Gastroesophageal sphincter (tissue), 4 donors: ENCODE results near the gene FCGR2B. TPM values are rescaled to one million over a fixed set of nuclear protein-coding genes. Genes with fewer than 3 reads are reported as not detected.
"Not testable (repeated sequence)": the region's sequence is repeated elsewhere in the genome, so short reads cannot be mapped to it uniquely, and the experiment has no call there.

ENCODE experiments used
- ATAC-seq: fragments of 150-250 bp; one replicate; pipeline ENCODE4 v1.9.1; 2016; ENCODE audit warnings: mild to moderate bottlenecking, moderate library complexity
- H3K27ac ChIP-seq, 4 donors: fragments of 200-600 bp; sonication (generic) in 3 of 4; 1 replicate in 3 of 4; 2 replicates in 1 of 4; pipeline ENCODE4 v1.5.1; 2016 to 2019
- H3K27me3 ChIP-seq: fragments of 200-600 bp; sonication (generic); one replicate; pipeline ENCODE4 v1.5.1; 2019
- H3K36me3 ChIP-seq, 2 donors: fragments of 200-600 bp; sonication (generic); one replicate each; pipeline ENCODE4 v1.5.1; 2019; ENCODE audit warnings: control low read depth in 1 of 2
- H3K4me1 ChIP-seq, 3 donors: fragments of 200-600 bp; sonication (generic); 1 replicate in 2 of 3; 2 replicates in 1 of 3; pipeline ENCODE4 v1.5.1; 2016 to 2019; ENCODE audit warnings: control low read depth in 2 of 3
- H3K4me3 ChIP-seq, 2 donors: fragments of 200-600 bp; sonication (generic); one replicate each; pipeline ENCODE4 v1.5.1; 2019; ENCODE audit warnings: mild to moderate bottlenecking in 1 of 2, moderate library complexity in 1 of 2
- H3K9me3 ChIP-seq, 3 donors: fragments of 200-600 bp; sonication (generic); one replicate each; pipeline ENCODE4 v1.5.1; 2017 to 2019; ENCODE audit warnings: control low read depth in 2 of 3
- EP300 ChIP-seq: sonication (generic); formaldehyde crosslinking; IDR thresholded peaks from one replicate; pipeline ENCODE4 v1.6.1; 2017; ENCODE audit warnings: antibody characterized with exemption, mild to moderate bottlenecking
- POLR2A ChIP-seq, 2 donors: fragments of 450-650 bp; IDR thresholded peaks; one replicate each; pipeline ENCODE4 v1.6.1; 2017; ENCODE audit warnings: antibody characterized with exemption in 2 of 2, mild to moderate bottlenecking in 2 of 2, moderate library complexity in 1 of 2
- POLR2AphosphoS5 ChIP-seq: sonication (generic); formaldehyde crosslinking; IDR thresholded peaks from one replicate; pipeline ENCODE4 v1.6.1; 2017; ENCODE audit warnings: antibody characterized with exemption
- whole genome bisulfite sequencing, 2 donors: methylation state at CpG; one replicate each; pipeline ENCODE4 v1.1.5; 2018; ENCODE audit warnings: low coverage in 1 of 2; 5-methylcytosine and 5-hydroxymethylcytosine counted together
- total RNA-seq, 4 donors: library from RNA; depleted of rRNA; stranded (reverse); fragments of >200 nt; gene quantifications; one replicate each; pipeline ENCODE4 v1.1.0, GENCODE V29; 2016
- TF ChIP-seq, protein P1 (sequence below), 4 experiments: fragments of 200-600 bp in 2 of 4; fragments of 450-650 bp in 2 of 4; sonication (generic) in 1 of 4; IDR thresholded peaks; one replicate each; pipeline ENCODE4 v1.5.1; 2017 to 2019; ENCODE audit warnings: antibody characterized with exemption in 4 of 4, mild to moderate bottlenecking in 2 of 4, moderate library complexity in 2 of 4

The FCGR2B gene
- total RNA-seq, 4 donors from 2014 or later, result 10.1 to 30.9 (median 20.6) TPM

DNA sequence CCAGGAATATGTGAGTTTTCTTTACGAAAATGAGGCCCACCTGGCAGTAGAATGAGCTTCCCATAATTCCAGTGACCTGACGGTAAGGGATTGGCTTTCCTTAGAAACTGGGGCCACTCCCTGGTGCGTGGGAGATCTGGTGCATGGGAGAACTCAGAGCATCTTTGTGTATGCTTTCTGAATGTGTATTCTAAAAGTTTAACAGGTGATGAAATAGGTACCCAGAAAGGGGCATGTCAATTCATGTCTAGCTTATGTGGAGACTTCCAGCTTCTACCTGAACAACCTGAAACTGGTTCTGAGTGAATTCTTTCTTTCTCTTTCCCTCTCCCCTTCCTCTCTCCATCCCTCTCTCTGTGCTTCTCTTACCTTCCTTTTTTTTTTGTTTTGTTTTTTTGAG, 28.9 kb downstream of the FCGR2B start:
- peaks cover 44% of the 10 kb centered on the region for H3K27me3 ChIP-seq
- no peaks in the 10 kb centered on the region for H3K36me3 ChIP-seq
- no peaks in the 10 kb centered on the region for H3K9me3 ChIP-seq
- TF ChIP-seq, protein P1, sequence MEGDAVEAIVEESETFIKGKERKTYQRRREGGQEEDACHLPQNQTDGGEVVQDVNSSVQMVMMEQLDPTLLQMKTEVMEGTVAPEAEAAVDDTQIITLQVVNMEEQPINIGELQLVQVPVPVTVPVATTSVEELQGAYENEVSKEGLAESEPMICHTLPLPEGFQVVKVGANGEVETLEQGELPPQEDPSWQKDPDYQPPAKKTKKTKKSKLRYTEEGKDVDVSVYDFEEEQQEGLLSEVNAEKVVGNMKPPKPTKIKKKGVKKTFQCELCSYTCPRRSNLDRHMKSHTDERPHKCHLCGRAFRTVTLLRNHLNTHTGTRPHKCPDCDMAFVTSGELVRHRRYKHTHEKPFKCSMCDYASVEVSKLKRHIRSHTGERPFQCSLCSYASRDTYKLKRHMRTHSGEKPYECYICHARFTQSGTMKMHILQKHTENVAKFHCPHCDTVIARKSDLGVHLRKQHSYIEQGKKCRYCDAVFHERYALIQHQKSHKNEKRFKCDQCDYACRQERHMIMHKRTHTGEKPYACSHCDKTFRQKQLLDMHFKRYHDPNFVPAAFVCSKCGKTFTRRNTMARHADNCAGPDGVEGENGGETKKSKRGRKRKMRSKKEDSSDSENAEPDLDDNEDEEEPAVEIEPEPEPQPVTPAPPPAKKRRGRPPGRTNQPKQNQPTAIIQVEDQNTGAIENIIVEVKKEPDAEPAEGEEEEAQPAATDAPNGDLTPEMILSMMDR (IDR thresholded peaks at IDR 0.05), result no peak
- TF ChIP-seq POLR2AphosphoS5, result no peak
- TF ChIP-seq POLR2A (IDR thresholded peaks at IDR 0.05), result no peak
- no peak for TF ChIP-seq EP300
- no peak overlapping the region for H3K4me3 ChIP-seq
- ATAC-seq, result no peak
- H3K4me1 ChIP-seq, result no peaks in the 10 kb centered on the region
- WGBS, 2 donors, result 67 to 82% methylated on average over 3 of the region's 3 CpGs
- no peak overlapping the region for H3K27ac ChIP-seq

DNA sequence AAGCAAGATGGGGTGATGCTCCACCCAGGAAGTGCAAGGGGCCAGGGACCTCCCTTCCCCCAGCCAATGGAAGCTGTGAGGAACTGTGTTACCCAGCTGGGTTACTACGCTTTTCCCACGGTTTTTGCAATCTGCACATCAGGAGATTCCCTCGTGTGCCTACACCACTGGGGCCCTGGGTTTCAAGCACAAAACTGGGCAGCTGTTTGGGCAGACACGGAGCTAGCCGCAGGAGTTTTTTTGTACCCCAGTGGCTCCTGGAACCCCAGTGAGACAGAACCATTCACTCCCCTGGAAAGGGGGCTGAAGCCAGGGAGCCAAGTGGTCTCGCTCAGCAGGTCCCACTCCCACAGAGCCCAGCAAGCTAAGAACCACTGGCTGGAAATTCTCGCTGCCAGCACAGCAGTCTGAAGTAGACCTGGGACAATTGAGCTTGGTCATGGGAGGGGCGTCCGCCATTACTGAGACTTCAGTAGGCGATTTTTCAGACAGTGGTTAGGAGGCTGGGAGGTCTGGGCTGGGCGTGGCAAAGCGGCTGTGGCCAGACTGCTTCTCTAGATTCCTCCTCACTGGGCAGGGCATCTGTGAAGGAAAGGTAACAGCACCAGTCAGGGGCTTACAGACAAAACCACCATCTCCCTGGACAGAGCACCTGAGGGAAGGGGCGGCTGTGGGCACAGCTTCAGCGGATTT, 30.2 kb downstream of the FCGR2B start:
- WGBS, 2 donors, result 80 to 90% methylated on average over 1 to 2 of the region's 14 CpGs
- H3K4me1 ChIP-seq, H3K27ac ChIP-seq, H3K4me3 ChIP-seq, H3K36me3 ChIP-seq, H3K9me3 ChIP-seq, ATAC-seq: not testable (repeated sequence)
- H3K27me3 ChIP-seq, result peaks cover 40% of the 10 kb centered on the region

DNA sequence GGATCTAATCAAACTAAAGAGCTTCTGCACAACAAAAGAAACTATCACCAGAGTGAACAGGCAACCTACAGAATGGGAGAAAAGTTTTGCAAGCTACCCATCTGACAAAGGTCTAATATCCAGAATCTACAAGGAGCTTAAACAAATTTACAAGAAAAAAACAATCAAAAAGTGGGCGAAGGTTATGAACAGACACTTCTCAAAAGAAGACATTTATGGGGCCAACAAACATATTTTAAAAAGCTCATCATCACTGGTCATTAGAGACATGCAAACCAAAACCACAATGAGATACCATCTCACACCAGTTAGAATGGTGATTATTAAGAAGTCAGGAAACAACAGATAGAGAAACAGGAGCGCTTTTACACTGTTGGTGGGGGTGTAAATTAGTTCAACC, 35.4 kb downstream of the FCGR2B start:
- H3K9me3 ChIP-seq, H3K36me3 ChIP-seq, H3K27me3 ChIP-seq, ATAC-seq, H3K4me1 ChIP-seq, H3K27ac ChIP-seq, H3K4me3 ChIP-seq: not testable (repeated sequence)
- 80 to 86% methylated on average over 2 of the region's 2 CpGs for WGBS, 2 donors

DNA sequence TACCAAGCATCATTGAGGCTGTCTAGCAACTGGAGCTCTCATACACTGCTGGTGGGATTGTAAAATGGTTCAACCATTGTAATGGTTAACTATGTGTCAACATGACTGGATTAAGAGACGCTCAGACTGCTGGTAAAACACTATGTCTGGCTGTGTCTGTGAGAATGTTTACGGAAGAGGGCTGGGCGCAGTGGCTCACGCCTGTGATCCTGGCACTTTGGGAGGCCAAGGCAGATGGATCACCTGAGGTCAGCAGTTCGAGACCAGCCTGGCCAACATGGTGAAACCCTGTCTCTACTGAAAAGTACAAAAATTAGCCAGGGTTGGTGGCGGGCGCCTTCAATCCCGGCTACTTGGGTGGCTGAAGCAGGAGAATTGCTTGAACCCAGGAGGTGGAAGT, 39.3 kb downstream of the FCGR2B start:
- no peaks in the 10 kb centered on the region for H3K4me1 ChIP-seq
- no peaks in the 10 kb centered on the region for H3K9me3 ChIP-seq
- H3K36me3 ChIP-seq, result no peaks in the 10 kb centered on the region
- H3K27me3 ChIP-seq, result peaks cover 5% of the 10 kb centered on the region
- WGBS, 2 donors, result 33% methylated on average over 1 of the region's 8 CpGs; no CpG with 5 or more reads in 1 of the 2 donors
- no peak overlapping the region for H3K27ac ChIP-seq
- H3K4me3 ChIP-seq, result no peak overlapping the region
- ATAC-seq, result no peak
- no peak for TF ChIP-seq EP300
- no peak for TF ChIP-seq POLR2AphosphoS5
- TF ChIP-seq POLR2A (IDR thresholded peaks at IDR 0.05), result no peak
- TF ChIP-seq, protein P1 (IDR thresholded peaks at IDR 0.05), result no peak

DNA sequence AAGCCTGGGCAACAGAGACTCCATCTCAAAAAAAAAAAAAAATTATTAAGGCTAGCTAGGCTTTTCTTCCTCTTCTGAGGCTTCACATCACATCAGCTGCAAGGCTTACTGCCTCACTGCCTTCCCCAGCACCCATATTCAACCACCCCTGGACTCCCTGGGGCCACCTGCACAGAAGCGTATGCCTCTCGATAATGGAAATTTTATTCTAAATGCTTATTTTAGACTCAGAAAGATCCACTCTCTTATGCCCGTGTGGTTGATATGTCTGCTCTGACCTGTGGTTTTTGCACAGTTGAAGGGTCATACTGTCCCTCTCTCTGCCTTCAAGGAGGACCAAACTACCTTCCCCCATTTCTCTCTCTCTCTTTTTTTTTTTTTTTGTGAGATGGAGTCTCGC, 42.6 kb downstream of the FCGR2B start:
- peaks cover 8% of the 10 kb centered on the region for H3K27me3 ChIP-seq
- WGBS, 2 donors, result 81 to 83% methylated on average over 3 of the region's 4 CpGs
- H3K36me3 ChIP-seq, result no peaks in the 10 kb centered on the region
- TF ChIP-seq, protein P1 (IDR thresholded peaks at IDR 0.05), result no peak
- TF ChIP-seq EP300 (no peak), POLR2A (IDR thresholded peaks at IDR 0.05) (no peak)
- H3K4me3 ChIP-seq, result no peak overlapping the region
- no peak overlapping the region for H3K27ac ChIP-seq
- no peaks in the 10 kb centered on the region for H3K4me1 ChIP-seq
- no peak for ATAC-seq
- H3K9me3 ChIP-seq, result no peaks in the 10 kb centered on the region

DNA sequence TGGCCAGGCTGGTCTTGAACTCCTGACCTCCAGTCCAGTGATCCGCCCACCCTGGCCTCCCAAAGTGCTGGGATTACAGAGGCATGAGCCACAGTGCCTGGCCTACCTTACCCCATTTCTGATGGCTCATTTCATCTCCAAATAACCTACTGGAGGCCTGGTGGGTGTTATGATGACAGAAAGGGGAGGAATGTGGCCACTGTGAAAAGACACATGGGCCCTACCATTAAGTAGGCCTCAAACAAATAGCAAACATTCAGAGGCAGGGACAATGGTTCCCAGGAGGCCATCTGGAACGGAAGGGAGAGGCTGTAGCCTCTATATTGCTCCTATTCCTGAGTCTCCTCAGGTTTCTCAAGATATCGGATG, 43.2 kb downstream of the FCGR2B start:
- no peak for TF ChIP-seq POLR2A (IDR thresholded peaks at IDR 0.05)
- no peak for TF ChIP-seq EP300
- no peak for TF ChIP-seq POLR2AphosphoS5
- TF ChIP-seq, protein P1 (IDR thresholded peaks at IDR 0.05), result no peak

More for the DNA sequence above, 43.2 kb downstream of the FCGR2B start:
- Histone ChIP-seq H3K4me1 (no peaks in the 10 kb centered on the region), H3K4me3 (no peak overlapping the region), H3K9me3 (no peaks in the 10 kb centered on the region), H3K36me3 (no peaks in the 10 kb centered on the region), H3K27me3 (peaks cover 14% of the 10 kb centered on the region), H3K27ac (no peak overlapping the region)
- WGBS, 2 donors, result 63% methylated on average over 2 of the region's 3 CpGs; no CpG with 5 or more reads in 1 of the 2 donors
- ATAC-seq, result no peak
